ENCODE measurements around the gene SPOP. TPM values are rescaled to one million over a fixed set of nuclear protein-coding genes. Genes with fewer than 3 reads are reported as not detected.
A peak's percentile ranks its signal among the peaks of the same experiment; 100 is the strongest.

Gene SPOP
- total RNA-seq, 4 donors from 2014 or later = 35.9 to 74.7 (median 47.3) TPM

- intact Hi-C loops (cut with DNase I; ENCODE audit: low total_unique reads) = no loop called here
- WGBS, 2 donors = 60 to 61% methylated on average over 8 of the region's 8 CpGs
- no peak overlapping the region for H3K4me3 ChIP-seq (ENCODE audit: low read depth, poor library complexity, severe bottlenecking)
- no peak for TF ChIP-seq POLR2A (IDR thresholded peaks at IDR 0.05)
- TF ChIP-seq CTCF (IDR thresholded peaks at IDR 0.05) = no peak
- DNase-seq (ENCODE audit: low spot score in 2 of 2) = no peak
Measured at GRCh38 chr17:49699966-49700575, 22.2 kb upstream of the SPOP start.

- TF ChIP-seq POLR2A (IDR thresholded peaks at IDR 0.05) (no peak), CTCF (IDR thresholded peaks at IDR 0.05) (no peak)
- DNase-seq (ENCODE audit: low spot score in 2 of 2) = no peak
- H3K4me3 ChIP-seq (ENCODE audit: low read depth, poor library complexity, severe bottlenecking) = no peak overlapping the region
- WGBS, 2 donors = 61 to 77% methylated on average over 6 of the region's 6 CpGs
- intact Hi-C loops (cut with DNase I; ENCODE audit: low total_unique reads) = no loop called here
Measured at GRCh38 chr17:49698005-49698404, 20.1 kb upstream of the SPOP start.

GRCh38 chr17:49696233-49696761, 18.4 kb upstream of the SPOP start:
- no peak for TF ChIP-seq POLR2A (IDR thresholded peaks at IDR 0.05)
- DNase-seq (ENCODE audit: low spot score in 2 of 2) = no peak
- H3K4me3 ChIP-seq (ENCODE audit: low read depth, poor library complexity, severe bottlenecking) = no peak overlapping the region
- intact Hi-C loops (cut with DNase I; ENCODE audit: low total_unique reads) = no loop called here
- WGBS, 2 donors = 79 to 90% methylated on average over 8 of the region's 8 CpGs

GRCh38 chr17:49695698-49696232, 17.9 kb upstream of the SPOP start:
- 50 to 54% methylated on average over 5 of the region's 5 CpGs for WGBS, 2 donors
- TF ChIP-seq POLR2A (IDR thresholded peaks at IDR 0.05) (no peak), CTCF (IDR thresholded peaks at IDR 0.05) (no peak)
- intact Hi-C loops (cut with DNase I; ENCODE audit: low total_unique reads) = loop anchor here (2.0 kb wide), 1 partner anchor 129 kb away; no protein-coding TSS in a partner anchor
- no peak for DNase-seq (ENCODE audit: low spot score in 2 of 2)
- H3K4me3 ChIP-seq (ENCODE audit: low read depth, poor library complexity, severe bottlenecking) = no peak overlapping the region

GRCh38 chr17:49694847-49695697, 17.2 kb upstream of the SPOP start:
- whole genome bisulfite sequencing, 2 donors = 25 to 28% methylated on average over 16 of the region's 16 CpGs
- no peak overlapping the region for H3K4me3 ChIP-seq (ENCODE audit: low read depth, poor library complexity, severe bottlenecking)
- DNase-seq (ENCODE audit: low spot score in 2 of 2) = peak; percentile 53 to 92
- intact Hi-C loops (cut with DNase I; ENCODE audit: low total_unique reads) = loop anchor here (2.0 kb wide), 1 partner anchor 128 kb away; no protein-coding TSS in a partner anchor
- TF ChIP-seq CTCF (IDR thresholded peaks at IDR 0.05) (peak in 1 of 3 donors; percentile 90), POLR2A (IDR thresholded peaks at IDR 0.05) (no peak)

GRCh38 chr17:49692751-49693150, 14.9 kb upstream of the SPOP start:
- intact Hi-C loops (cut with DNase I; ENCODE audit: low total_unique reads) = no loop called here
- H3K4me3 ChIP-seq (ENCODE audit: low read depth, poor library complexity, severe bottlenecking) = no peak overlapping the region
- WGBS, 2 donors = 88 to 89% methylated on average over 4 of the region's 4 CpGs
- DNase-seq (ENCODE audit: low spot score in 2 of 2) = peak in 1 of 2 donors; percentile 49
- TF ChIP-seq POLR2A (IDR thresholded peaks at IDR 0.05) (no peak), CTCF (IDR thresholded peaks at IDR 0.05) (no peak)
